H1 (cell line): ENCODE measurements around the gene NEK2. TPM values are rescaled to one million over a fixed set of nuclear protein-coding genes. Genes with fewer than 3 reads are reported as not detected.

Experiments used
- CTCF ChIA-PET: fragments of 300-600 bp; sonication (Branson Sonifier 250); formaldehyde crosslinking; loops from one replicate; lab custom pipeline; 2021; ENCODE audit not compliant: partially characterized antibody; lab: Charles Lee
- POLR2A ChIA-PET: fragments of 300-600 bp; sonication (Branson Sonifier 250); formaldehyde crosslinking; loops from one replicate; lab custom pipeline; 2021; ENCODE audit warnings: inconsistent platforms; ENCODE audit not compliant: partially characterized antibody; lab: Charles Lee
- DNase-seq, 2 experiments: peaks; one replicate each; pipeline versions ENCODE4 v3.0.0 to v3.0.0-alpha.2; 2010 to 2022; ENCODE audit warnings: low spot score in 2 of 2, low read depth in 1 of 2, mixed read lengths in 1 of 2
- FAIRE-seq: peaks from 2 replicates; lab custom pipeline; 2011; peaks lifted over from hg19 to GRCh38; lab: Jason Lieb, UNC
- H2AFZ ChIP-seq: 2 replicates; pipeline ENCODE4 v1.8.1; 2012; ENCODE audit warnings: low read length, inconsistent platforms
- H2AK5ac ChIP-seq: 2 replicates; pipeline ENCODE4 v1.6.1; 2013; ENCODE audit warnings: low read depth, low read length
- H2BK120ac ChIP-seq: replicated peaks from 2 replicates; pipeline ENCODE3; 2013; ENCODE audit warnings: low read depth, low read length, inconsistent platforms
- H2BK12ac ChIP-seq: 2 replicates; pipeline ENCODE4 v1.6.1; 2013; ENCODE audit warnings: low read depth, low read length
- H2BK15ac ChIP-seq: 2 replicates; pipeline ENCODE4 v1.6.1; 2013; ENCODE audit warnings: low read length
- H2BK20ac ChIP-seq: 2 replicates; pipeline ENCODE4 v1.6.1; 2013; ENCODE audit warnings: low read length
- H2BK5ac ChIP-seq: 2 replicates; pipeline ENCODE4 v1.6.1; 2013; ENCODE audit warnings: low read depth, low read length
- H3K14ac ChIP-seq: 2 replicates; pipeline ENCODE4 v1.6.1; 2013; ENCODE audit warnings: inconsistent platforms; ENCODE audit not compliant: insufficient read length
- H3K18ac ChIP-seq: 2 replicates; pipeline ENCODE4 v1.6.1; 2013; ENCODE audit warnings: low read length; ENCODE audit errors: extremely low read depth
- H3K23ac ChIP-seq: 2 replicates; pipeline ENCODE4 v1.6.1; 2013; ENCODE audit warnings: inconsistent platforms; ENCODE audit not compliant: insufficient read length
- H3K23me2 ChIP-seq: 2 replicates; pipeline ENCODE4 v1.6.1; 2013; ENCODE audit warnings: low read depth, low read length
- H3K27ac ChIP-seq: 2 replicates; pipeline ENCODE4 v1.6.1; 2011; ENCODE audit warnings: low read depth, low read length, inconsistent platforms
- H3K27me3 ChIP-seq, 4 experiments: replicated peaks in 1 of 4; 1 replicate in 1 of 4; 2 replicates in 3 of 4; pipeline versions ENCODE4 v1.6.1 to v1.8.1; 2011 to 2013; ENCODE audit warnings: low read length in 3 of 4, mild to moderate bottlenecking in 3 of 4, inconsistent platforms in 2 of 4, mixed read lengths in 2 of 4, moderate library complexity in 1 of 4; ENCODE audit not compliant: control insufficient read depth in 3 of 4, insufficient read depth in 3 of 4; ENCODE audit errors: extremely low read depth in 1 of 4
- H3K36me3 ChIP-seq, 4 experiments: 2 replicates each; pipeline versions ENCODE4 v1.6.1 to v1.8.1; 2011 to 2013; ENCODE audit warnings: mild to moderate bottlenecking in 4 of 4, low read length in 3 of 4, moderate library complexity in 2 of 4, control low read depth in 1 of 4, inconsistent platforms in 1 of 4; ENCODE audit not compliant: insufficient read depth in 4 of 4, control insufficient read depth in 2 of 4
- H3K4ac ChIP-seq: replicated peaks from 2 replicates; pipeline ENCODE3; 2013; ENCODE audit warnings: low read length, low read depth, mixed read lengths, inconsistent platforms; ENCODE audit not compliant: insufficient read length
- H3K4me1 ChIP-seq, 4 experiments: replicated peaks in 1 of 4; 1 replicate in 1 of 4; 2 replicates in 3 of 4; pipeline versions ENCODE4 v1.6.1 to v1.8.1; 2011 to 2013; ENCODE audit warnings: low read length in 3 of 4, inconsistent platforms in 2 of 4, mixed read lengths in 1 of 4; ENCODE audit not compliant: insufficient read depth in 4 of 4, control insufficient read depth in 3 of 4
- H3K4me2 ChIP-seq, 2 experiments: 2 replicates each; pipeline versions ENCODE4 v1.6.1 to v1.8.1; 2011 to 2013; ENCODE audit warnings: low read depth in 2 of 2, low read length in 2 of 2, control low read depth in 1 of 2, inconsistent platforms in 1 of 2, mild to moderate bottlenecking in 1 of 2; ENCODE audit not compliant: insufficient read depth in 1 of 2
- H3K4me3 ChIP-seq, 4 experiments: fragments of 200-600, 300-600 bp in 1 of 4; sonication (generic), shearing (Covaris generic), sonication (Bioruptor Twin) in 1 of 4; 2 replicates each; pipeline versions ENCODE4 v1.5.1 to v1.8.1; 2011 to 2016; ENCODE audit warnings: low read length in 4 of 4, low read depth in 3 of 4, control low read depth in 2 of 4, inconsistent platforms in 2 of 4, mild to moderate bottlenecking in 2 of 4, mixed read lengths in 1 of 4, moderate library complexity in 1 of 4; ENCODE audit not compliant: insufficient read depth in 2 of 4; ENCODE audit errors: extremely low read depth in 1 of 4
- H3K56ac ChIP-seq: replicated peaks from 2 replicates; pipeline ENCODE3; 2013; ENCODE audit warnings: low read depth, mild to moderate bottlenecking, mixed read lengths, low read length, inconsistent platforms; ENCODE audit not compliant: insufficient read length
- H3K79me1 ChIP-seq: 2 replicates; pipeline ENCODE4 v1.6.1; 2013; ENCODE audit warnings: low read depth, low read length, control low read depth
- H3K79me2 ChIP-seq, 2 experiments: 2 replicates each; pipeline versions ENCODE4 v1.6.1 to v1.8.1; 2012 to 2013; ENCODE audit warnings: low read length in 2 of 2, mild to moderate bottlenecking in 2 of 2, inconsistent platforms in 1 of 2; ENCODE audit not compliant: insufficient read depth in 2 of 2, control insufficient read depth in 1 of 2
- H3K9ac ChIP-seq, 4 experiments: replicated peaks in 1 of 4; 1 replicate in 1 of 4; 2 replicates in 3 of 4; pipeline versions ENCODE4 v1.6.1 to v1.8.1; 2011 to 2013; ENCODE audit warnings: low read depth in 3 of 4, low read length in 3 of 4, control low read depth in 2 of 4, mild to moderate bottlenecking in 2 of 4, moderate library complexity in 2 of 4, inconsistent platforms in 1 of 4; ENCODE audit errors: extremely low read depth in 1 of 4
- H3K9me3 ChIP-seq, 2 experiments: 2 replicates each; pipeline versions ENCODE4 v1.6.1 to v1.8.1; 2012 to 2013; ENCODE audit warnings: mild to moderate bottlenecking in 2 of 2, moderate library complexity in 2 of 2, control low read depth in 1 of 2, inconsistent platforms in 1 of 2, low read depth in 1 of 2, low read length in 1 of 2, mixed read lengths in 1 of 2; ENCODE audit not compliant: insufficient read depth in 2 of 2
- H4K20me1 ChIP-seq, 2 experiments: replicated peaks in 1 of 2; 2 replicates each; pipeline versions ENCODE3 to v1.8.1; 2011 to 2013; ENCODE audit warnings: inconsistent platforms in 2 of 2, low read length in 2 of 2, mild to moderate bottlenecking in 1 of 2; ENCODE audit not compliant: insufficient read depth in 2 of 2, control insufficient read depth in 1 of 2
- H4K5ac ChIP-seq: 2 replicates; pipeline ENCODE4 v1.6.1; 2013; ENCODE audit warnings: low read length, low read depth, mixed read lengths, inconsistent platforms; ENCODE audit not compliant: insufficient read length
- H4K8ac ChIP-seq: 2 replicates; pipeline ENCODE4 v1.8.0; 2013; ENCODE audit warnings: mild to moderate bottlenecking, moderate library complexity, low read length, inconsistent platforms; ENCODE audit not compliant: insufficient read depth; ENCODE audit errors: extremely low read depth
- H4K91ac ChIP-seq: replicated peaks from 2 replicates; pipeline ENCODE3; 2013; ENCODE audit warnings: low read length, mixed read lengths, inconsistent platforms; ENCODE audit not compliant: insufficient read length
- ATF3 ChIP-seq: IDR thresholded peaks from 2 replicates; pipeline ENCODE4 v1.6.1; 2011; ENCODE audit warnings: low read depth, mild to moderate bottlenecking, low read length; ENCODE audit not compliant: insufficient read depth
- BACH1 ChIP-seq: IDR thresholded peaks from 2 replicates; pipeline ENCODE4 v1.6.1; 2012; ENCODE audit warnings: low read length, improper control_type of control experiment
- EP300 ChIP-seq, 2 experiments: IDR thresholded peaks; 1 replicate in 1 of 2; 2 replicates in 1 of 2; pipeline ENCODE4 v1.6.1; 2011 to 2012; ENCODE audit warnings: low read depth in 2 of 2, low read length in 2 of 2, mild to moderate bottlenecking in 2 of 2, borderline replicate concordance in 1 of 2, inconsistent platforms in 1 of 2, moderate library complexity in 1 of 2
- WGBS, 2 experiments: shearing (Covaris generic) in 1 of 2; methylation state at CpG; one replicate each; pipeline versions ENCODE4 v1.1.6 to v1.1.7; 2013 to 2015; ENCODE audit warnings: low lambda C conversion rate in 2 of 2, mixed read lengths in 2 of 2, inconsistent platforms in 1 of 2, low coverage in 1 of 2, missing lambda C conversion rate in 1 of 2; ENCODE audit not compliant: insufficient replicate concordance in 2 of 2, insufficient coverage in 1 of 2, insufficient read length in 1 of 2; ENCODE audit errors: extremely low coverage in 1 of 2, missing lambda C conversion rate in 1 of 2; 5-methylcytosine and 5-hydroxymethylcytosine counted together
- long read RNA-seq, 2 experiments: library from RNA in 1 of 2; library from capped mRNA in 1 of 2; stranded (forward); transcript quantifications; one replicate each; pipeline ENCODE4 v2.0.0, GENCODE V29; 2021; ENCODE audit warnings: inconsistent platforms in 1 of 2
- polyA minus RNA-seq, 3 experiments: library from RNA; depleted of rRNA, polyadenylated mRNA; stranded (reverse); fragments of >200 nt; gene quantifications; 1 replicate in 2 of 3; 2 replicates in 1 of 3; pipeline ENCODE4 v1.2.3, GENCODE V29; 2011
- polyA plus RNA-seq, 7 experiments: library from polyadenylated mRNA; depleted of rRNA in 3 of 7; stranded (reverse) in 5 of 7; unstranded in 2 of 7; fragments of >200 nt in 5 of 7; fragments of 200-250 nt in 2 of 7; gene quantifications; 1 replicate in 5 of 7; 2 replicates in 1 of 7; 4 replicates in 1 of 7; pipeline versions ENCODE4 v1.2.1 to v1.2.3, GENCODE V29; 2011 to 2013; ENCODE audit warnings: missing spikeins in 2 of 7, mixed read lengths in 2 of 7
- total RNA-seq: library from RNA; stranded (reverse); fragmentation: NEBNext Ultra II Directional; extraction: Animal tissue kit (Norgen Biotek cat#: 25700); gene quantifications from 2 replicates; pipeline ENCODE4 v1.2.1, GENCODE V29; 2021

The NEK2 gene
- 19.7 and 22.9 TPM in 2 replicates for total RNA-seq
- polyA plus RNA-seq (2011; rRNA removed) = 6.9 and 8.4 TPM in 2 replicates
- polyA plus RNA-seq (2011; cell fraction: cytosol; rRNA removed) = 15.0 TPM
- polyA plus RNA-seq (2011; cell fraction: nucleus; rRNA removed) = 5.8 TPM
- polyA plus RNA-seq (2012, experiment 1 of 2) = 17.6 to 25.2 TPM (median 19.4 TPM) in 4 replicates
- polyA plus RNA-seq (2012, experiment 2 of 2) = 1.6 TPM
- 11.2 TPM for polyA plus RNA-seq (2013, experiment 1 of 2)
- 11.3 TPM for polyA plus RNA-seq (2013, experiment 2 of 2)
- polyA minus RNA-seq (2011; rRNA and poly(A)+ RNA removed) = 15.9 and 16.6 TPM in 2 replicates
- 15.5 TPM for polyA minus RNA-seq (2011; cell fraction: cytosol; rRNA and poly(A)+ RNA removed)
- 11.2 TPM for polyA minus RNA-seq (2011; cell fraction: nucleus; rRNA and poly(A)+ RNA removed)
- long read RNA-seq, experiment 1, transcript NEK2-202 (8 exons, 2,131 nt) = major isoform, 6 of 19 reads
- long read RNA-seq, experiment 1, partial matches to known transcripts = 7 of 19 reads
- long read RNA-seq, experiment 1, other reads (novel, unspliced or antisense) = 3 of 19 reads
- long read RNA-seq, experiment 2, transcript NEK2-202 (8 exons, 2,131 nt) = major isoform, 30 of 40 reads
- long read RNA-seq, experiment 2, partial matches to known transcripts = 2 of 40 reads
- long read RNA-seq, experiment 2, other reads (novel, unspliced or antisense) = 8 of 40 reads

GRCh38 chr1:211675230-211676105 is at the start of gene NEK2:
NEK2 (minus strand) TSS chr1:211675621; CDS start chr1:211675479, 142 bp downstream.
- ChIA-PET CTCF (interaction anchor here (0.7 to 9.2 kb wide), 6 partner anchors 10 to 395 kb away, joined by 3 to 65 read pairs (median 4); partner anchors contain the start of genes DTL and INTS7), POLR2A (interaction anchor here (0.6 to 1.6 kb wide), 14 partner anchors 9 to 1302 kb away, joined by 3 to 5 read pairs (median 3); partner anchors contain the start of genes DTL, INTS7 and SLC30A1)
- peak; percentile 85 to 93 for DNase-seq
- Histone ChIP-seq H3K14ac (no peak within 1 kb of the TSS), H3K23me2 (peaks cover 7% of the 10 kb centered on the region; the same call in 1 of the 2 replicates), H3K9ac (peak within 1 kb of the TSS; percentile 46 to 69 (median 56)), H3K27me3 (peaks cover 0 to 1% (median 0%) of the 10 kb centered on the region in 4 experiments; a peak in 1 of 7 replicates), H3K56ac (no peak within 1 kb of the TSS), H3K4me2 (peak within 1 kb of the TSS; percentile 69 to 82), H2BK15ac (no peak within 1 kb of the TSS), H3K4me1 (peaks cover 0 to 7% (median 2%) of the 10 kb centered on the region in 4 experiments; a peak in 1 of 7 replicates), H3K27ac (peak within 1 kb of the TSS; percentile 4; the same call in 1 of the 2 replicates), H4K8ac (no peak within 1 kb of the TSS), H4K20me1 (no peaks in the 10 kb centered on the region), H2BK120ac (no peak within 1 kb of the TSS), H2BK5ac (peak within 1 kb of the TSS; percentile 81; the same call in 1 of the 2 replicates), H3K4ac (no peak within 1 kb of the TSS), H3K9me3 (no peaks in the 10 kb centered on the region), H3K79me1 (no peaks in the 10 kb centered on the region; the same call in 1 of the 2 replicates), H2BK20ac (no peak within 1 kb of the TSS), H4K5ac (peak within 1 kb of the TSS; percentile 18), H2AFZ (peak within 1 kb of the TSS; percentile 63), H3K4me3 (peak within 1 kb of the TSS; percentile 79 to 95 (median 81)), H3K36me3 (peaks cover 0 to 13% (median 3%) of the 10 kb centered on the region in 4 experiments; a peak in 3 of 8 replicates), H3K23ac (no peak within 1 kb of the TSS), H4K91ac (no peak within 1 kb of the TSS), H3K18ac (no peak within 1 kb of the TSS; the same call in none of the 2 replicates), H3K79me2 (peaks cover 0 to 4% of the 10 kb centered on the region in 2 experiments; a peak in 2 of 4 replicates), H2BK12ac (no peak within 1 kb of the TSS), H2AK5ac (no peak within 1 kb of the TSS)
- FAIRE-seq = peak; percentile 45
- 1% methylated on average over 58 of the region's 58 CpGs; no CpG with 5 or more reads in 1 of the 2 experiments for WGBS, 2 experiments
- peak; percentile 97 for TF ChIP-seq ATF3
- TF ChIP-seq EP300 (IDR thresholded peaks at IDR 0.05; ENCODE audit: borderline replicate concordance in 1 of 2, low read depth in 2 of 2, low read length in 2 of 2) = no peak
- no peak for TF ChIP-seq BACH1
